Panc1 (cell line): Measurements from ENCODE around the gene KCNT1. TPM values are rescaled to one million over a fixed set of nuclear protein-coding genes. Genes with fewer than 3 reads are reported as not detected.

Experiments
- ATAC-seq: fragments of 200-7000 bp; cut with Tn5 transposase; 2 replicates; pipeline ENCODE4 v1.9.1; 2020; ENCODE audit warnings: mild to moderate bottlenecking, moderate library complexity
- BruUV-seq: library from RNA; stranded (reverse); fragments of 400-500 nt; replicated peaks from 2 replicates; lab custom pipeline; 2021; lab: Mats Ljungman, UMichigan
- CTCF ChIA-PET: fragments of 300-600 bp; sonication (Branson Sonifier 250); formaldehyde crosslinking; loops from one replicate; lab custom pipeline; 2022; ENCODE audit warnings: antibody characterized with exemption; lab: Charles Lee
- POLR2A ChIA-PET: fragments of 300-600 bp; sonication (Branson Sonifier 250); formaldehyde crosslinking; loops from one replicate; lab custom pipeline; 2022; ENCODE audit warnings: antibody characterized with exemption; lab: Charles Lee
- DNase-seq: peaks from one replicate; pipeline ENCODE4 v3.0.0-alpha.2; 2010; ENCODE audit warnings: low read depth, low spot score
- H3K27ac ChIP-seq: 2 replicates; pipeline ENCODE4 v1.5.1; 2011; ENCODE audit warnings: mild to moderate bottlenecking, low read length, inconsistent platforms
- H3K27me3 ChIP-seq: fragments of 200-500 bp; sonication (Bioruptor generic); 2 replicates; pipeline ENCODE4 v1.6.0; 2014; ENCODE audit warnings: low read length, inconsistent platforms; ENCODE audit not compliant: control insufficient read depth, insufficient read depth
- H3K36me3 ChIP-seq: fragments of 200-500 bp; sonication (Bioruptor generic); 2 replicates; pipeline ENCODE4 v1.5.1; 2014; ENCODE audit warnings: inconsistent platforms, mild to moderate bottlenecking, low read length, moderate library complexity; ENCODE audit not compliant: control insufficient read depth, insufficient read depth
- H3K4me1 ChIP-seq: 2 replicates; pipeline ENCODE4 v1.5.1; 2011; ENCODE audit warnings: inconsistent platforms, mild to moderate bottlenecking, low read length, moderate library complexity; ENCODE audit not compliant: control insufficient read depth, insufficient read depth
- H3K4me3 ChIP-seq, 2 experiments: 2 replicates each; pipeline ENCODE4 v1.5.1; 2011 to 2012; ENCODE audit warnings: low read depth in 2 of 2, low read length in 2 of 2, mild to moderate bottlenecking in 2 of 2, inconsistent platforms in 1 of 2, moderate library complexity in 1 of 2
- H3K9me3 ChIP-seq: fragments of 200-500 bp; sonication (Bioruptor generic); 2 replicates; pipeline ENCODE4 v1.5.1; 2014; ENCODE audit warnings: low read depth, mild to moderate bottlenecking, inconsistent platforms, low read length, moderate library complexity; ENCODE audit not compliant: control insufficient read depth, insufficient read depth
- POLR2AphosphoS5 ChIP-seq: IDR thresholded peaks from 2 replicates; pipeline ENCODE4 v1.6.1; 2012; ENCODE audit warnings: mild to moderate bottlenecking, low read depth, low read length, moderate library complexity
- SIN3A ChIP-seq: IDR thresholded peaks from 2 replicates; pipeline ENCODE4 v1.6.1; 2012; ENCODE audit warnings: low read depth, mild to moderate bottlenecking, low read length, moderate library complexity, borderline replicate concordance; ENCODE audit not compliant: insufficient read depth
- TCF7L2 ChIP-seq: IDR thresholded peaks from 2 replicates; pipeline ENCODE4 v1.6.1; 2011; ENCODE audit warnings: mild to moderate bottlenecking, low read depth, low read length, inconsistent platforms
- in situ Hi-C: cut with HindIII; loops from 2 replicates; pipeline ENCODE4 v1.10.0; 2016; ENCODE audit warnings: low sequenced_read_pairs, low pct_unique_long_range_greater_than_20kb
- intact Hi-C: fragments of 100-400 bp; cut with micrococcal nuclease; formaldehyde crosslinking; loops from one replicate; pipeline ENCODE4 v1.10.0; 2022; ENCODE audit not compliant: unreplicated experiment
- total RNA-seq: library from RNA; stranded (reverse); gene quantifications from one replicate; pipeline ENCODE4 v1.2.1, GENCODE V29; 2021; ENCODE audit not compliant: unreplicated experiment
- TF ChIP-seq, protein P1 (sequence below): fragments of 450-650 bp; IDR thresholded peaks from 2 replicates; pipeline ENCODE4 v1.5.1; 2017; ENCODE audit warnings: mild to moderate bottlenecking
- TF ChIP-seq, protein P2 (sequence below), 2 experiments: IDR thresholded peaks; 2 replicates each; pipeline ENCODE4 v1.6.1; 2011 to 2012; ENCODE audit warnings: low read depth in 2 of 2, control low read depth in 1 of 2, low read length in 1 of 2, mild to moderate bottlenecking in 1 of 2, moderate library complexity in 1 of 2; ENCODE audit not compliant: insufficient read depth in 1 of 2

The KCNT1 gene
- total RNA-seq, 1 experiment from 2014 or later, result not detected

DNA sequence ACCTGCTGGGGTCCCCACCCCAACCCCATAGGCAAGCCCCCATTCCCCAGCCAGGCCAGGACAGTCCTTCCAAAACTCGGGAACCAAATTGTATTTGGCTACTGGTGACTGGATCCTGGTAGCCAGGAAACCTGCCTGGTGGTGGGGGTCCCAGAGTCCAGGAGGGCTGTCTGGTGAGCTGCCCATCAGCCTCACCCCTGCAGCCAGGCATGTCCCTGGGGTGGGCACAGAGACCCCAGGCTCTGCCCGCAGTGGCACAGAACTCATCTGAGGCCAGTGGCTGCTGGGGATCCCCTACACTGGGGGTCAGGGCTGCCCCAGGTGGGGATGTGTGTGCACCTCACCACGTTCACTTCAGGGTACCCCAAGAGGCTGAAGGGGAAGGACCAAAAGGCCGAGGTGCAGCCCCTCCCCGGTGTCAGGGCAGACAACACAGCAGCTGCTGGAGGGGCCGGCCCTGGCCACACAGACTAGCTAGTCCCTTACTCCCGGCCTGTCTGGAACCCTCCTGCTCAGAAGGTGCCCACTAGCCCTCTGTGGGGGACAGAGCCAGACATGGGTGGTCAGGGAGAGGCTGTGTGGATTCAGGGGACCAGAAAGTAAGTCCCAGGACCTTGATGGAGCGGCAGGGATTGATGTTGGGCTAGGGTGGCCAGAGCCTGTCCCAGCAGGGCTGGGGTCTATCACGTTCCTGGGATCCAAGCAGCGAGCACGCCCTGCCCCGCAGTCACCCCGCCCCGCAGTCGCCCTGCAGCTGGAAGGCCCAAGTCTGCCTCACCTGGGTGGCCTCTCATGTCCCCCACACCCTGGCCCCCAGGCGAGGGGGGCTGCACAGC lies 91.5 kb downstream of the KCNT1 start:
- H3K4me3 ChIP-seq, result no peak overlapping the region
- no peak overlapping the region for H3K27ac ChIP-seq
- no peaks in the 10 kb centered on the region for H3K4me1 ChIP-seq
- ATAC-seq (no peak), DNase-seq (no peak)
- in situ Hi-C loops (no loop called here), intact Hi-C loops (no loop called here)
- H3K27me3 ChIP-seq, result no peaks in the 10 kb centered on the region
- BruUV-seq, result no TSS peak
- TF ChIP-seq, protein P1, sequence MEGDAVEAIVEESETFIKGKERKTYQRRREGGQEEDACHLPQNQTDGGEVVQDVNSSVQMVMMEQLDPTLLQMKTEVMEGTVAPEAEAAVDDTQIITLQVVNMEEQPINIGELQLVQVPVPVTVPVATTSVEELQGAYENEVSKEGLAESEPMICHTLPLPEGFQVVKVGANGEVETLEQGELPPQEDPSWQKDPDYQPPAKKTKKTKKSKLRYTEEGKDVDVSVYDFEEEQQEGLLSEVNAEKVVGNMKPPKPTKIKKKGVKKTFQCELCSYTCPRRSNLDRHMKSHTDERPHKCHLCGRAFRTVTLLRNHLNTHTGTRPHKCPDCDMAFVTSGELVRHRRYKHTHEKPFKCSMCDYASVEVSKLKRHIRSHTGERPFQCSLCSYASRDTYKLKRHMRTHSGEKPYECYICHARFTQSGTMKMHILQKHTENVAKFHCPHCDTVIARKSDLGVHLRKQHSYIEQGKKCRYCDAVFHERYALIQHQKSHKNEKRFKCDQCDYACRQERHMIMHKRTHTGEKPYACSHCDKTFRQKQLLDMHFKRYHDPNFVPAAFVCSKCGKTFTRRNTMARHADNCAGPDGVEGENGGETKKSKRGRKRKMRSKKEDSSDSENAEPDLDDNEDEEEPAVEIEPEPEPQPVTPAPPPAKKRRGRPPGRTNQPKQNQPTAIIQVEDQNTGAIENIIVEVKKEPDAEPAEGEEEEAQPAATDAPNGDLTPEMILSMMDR, result peak; percentile 13
- TF ChIP-seq SIN3A (no peak), TCF7L2 (no peak), POLR2AphosphoS5 (no peak)
- TF ChIP-seq, protein P2, sequence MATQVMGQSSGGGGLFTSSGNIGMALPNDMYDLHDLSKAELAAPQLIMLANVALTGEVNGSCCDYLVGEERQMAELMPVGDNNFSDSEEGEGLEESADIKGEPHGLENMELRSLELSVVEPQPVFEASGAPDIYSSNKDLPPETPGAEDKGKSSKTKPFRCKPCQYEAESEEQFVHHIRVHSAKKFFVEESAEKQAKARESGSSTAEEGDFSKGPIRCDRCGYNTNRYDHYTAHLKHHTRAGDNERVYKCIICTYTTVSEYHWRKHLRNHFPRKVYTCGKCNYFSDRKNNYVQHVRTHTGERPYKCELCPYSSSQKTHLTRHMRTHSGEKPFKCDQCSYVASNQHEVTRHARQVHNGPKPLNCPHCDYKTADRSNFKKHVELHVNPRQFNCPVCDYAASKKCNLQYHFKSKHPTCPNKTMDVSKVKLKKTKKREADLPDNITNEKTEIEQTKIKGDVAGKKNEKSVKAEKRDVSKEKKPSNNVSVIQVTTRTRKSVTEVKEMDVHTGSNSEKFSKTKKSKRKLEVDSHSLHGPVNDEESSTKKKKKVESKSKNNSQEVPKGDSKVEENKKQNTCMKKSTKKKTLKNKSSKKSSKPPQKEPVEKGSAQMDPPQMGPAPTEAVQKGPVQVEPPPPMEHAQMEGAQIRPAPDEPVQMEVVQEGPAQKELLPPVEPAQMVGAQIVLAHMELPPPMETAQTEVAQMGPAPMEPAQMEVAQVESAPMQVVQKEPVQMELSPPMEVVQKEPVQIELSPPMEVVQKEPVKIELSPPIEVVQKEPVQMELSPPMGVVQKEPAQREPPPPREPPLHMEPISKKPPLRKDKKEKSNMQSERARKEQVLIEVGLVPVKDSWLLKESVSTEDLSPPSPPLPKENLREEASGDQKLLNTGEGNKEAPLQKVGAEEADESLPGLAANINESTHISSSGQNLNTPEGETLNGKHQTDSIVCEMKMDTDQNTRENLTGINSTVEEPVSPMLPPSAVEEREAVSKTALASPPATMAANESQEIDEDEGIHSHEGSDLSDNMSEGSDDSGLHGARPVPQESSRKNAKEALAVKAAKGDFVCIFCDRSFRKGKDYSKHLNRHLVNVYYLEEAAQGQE (IDR thresholded peaks at IDR 0.05; ENCODE audit: insufficient read depth in 1 of 2, low read depth in 2 of 2, low read length in 1 of 2), result no peak
- CTCF ChIA-PET, result no interaction called here
- no peaks in the 10 kb centered on the region for H3K9me3 ChIP-seq
- POLR2A ChIA-PET, result interaction anchor here (0.7 kb wide), 1 partner anchor 75 kb away, joined by 4 read pairs; no protein-coding TSS in a partner anchor
- no peaks in the 10 kb centered on the region for H3K36me3 ChIP-seq

DNA sequence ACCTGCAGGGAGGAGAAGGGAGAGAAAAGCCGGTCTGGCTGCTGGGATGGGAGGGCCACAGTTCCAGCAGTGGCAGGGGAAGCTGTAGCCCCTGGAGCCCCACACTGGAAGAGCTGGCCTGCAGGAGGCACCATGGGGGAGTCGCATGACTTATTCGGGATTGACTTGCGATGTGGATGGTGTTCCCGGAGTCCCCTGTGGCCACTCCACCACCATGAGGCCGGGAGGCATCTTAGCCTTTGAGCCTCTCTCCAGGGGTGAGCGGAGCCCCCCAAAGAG lies 92.0 kb downstream of the KCNT1 start:
- no peak overlapping the region for H3K27ac ChIP-seq
- BruUV-seq, result no TSS peak
- H3K4me1 ChIP-seq, result no peaks in the 10 kb centered on the region
- intact Hi-C loops, result no loop called here
- no peaks in the 10 kb centered on the region for H3K27me3 ChIP-seq
- POLR2A ChIA-PET, result interaction anchor here (0.7 kb wide), 1 partner anchor 75 kb away, joined by 4 read pairs; no protein-coding TSS in a partner anchor
- H3K36me3 ChIP-seq, result no peaks in the 10 kb centered on the region
- CTCF ChIA-PET, result no interaction called here
- ATAC-seq, result no peak
- no peaks in the 10 kb centered on the region for H3K9me3 ChIP-seq
- TF ChIP-seq, protein P2 (IDR thresholded peaks at IDR 0.05; ENCODE audit: insufficient read depth in 1 of 2, low read depth in 2 of 2, low read length in 1 of 2), result no peak
- TF ChIP-seq SIN3A (no peak), POLR2AphosphoS5 (no peak), TCF7L2 (no peak)
- TF ChIP-seq, protein P1, result no peak
- no peak overlapping the region for H3K4me3 ChIP-seq
- DNase-seq, result no peak
- in situ Hi-C loops, result no loop called here
